AG04449 (cell line): ENCODE results near the gene ANKRD11.

Experiments used
- CTCF ChIA-PET: fragments of 350-600 bp; formaldehyde crosslinking; extraction: SDS; loops from one replicate; lab custom pipeline; 2021; ENCODE audit warnings: antibody characterized with exemption; lab: Yijun Ruan, JAX
- POLR2A ChIA-PET: fragments of 400-600, 350-600 bp; formaldehyde crosslinking; extraction: SDS; loops from one replicate; lab custom pipeline; 2020; ENCODE audit warnings: antibody characterized with exemption, inconsistent platforms; lab: Yijun Ruan, JAX
- DNase-seq: peaks from one replicate; pipeline ENCODE4 v3.0.0-alpha.2; 2010; ENCODE audit warnings: low read depth, low spot score
- H3K4me3 ChIP-seq: 2 replicates; pipeline ENCODE4 v1.5.1; 2011; ENCODE audit warnings: low read depth, mild to moderate bottlenecking, control low read depth, low read length
- TF ChIP-seq, protein P1 (sequence below): IDR thresholded peaks from one replicate; pipeline ENCODE4 v1.5.1; 2011; ENCODE audit warnings: mild to moderate bottlenecking, moderate library complexity, low read length, control low read depth, inconsistent platforms; ENCODE audit not compliant: insufficient read depth; ENCODE audit errors: missing control alignments

ANKRD11 gene

DNA sequence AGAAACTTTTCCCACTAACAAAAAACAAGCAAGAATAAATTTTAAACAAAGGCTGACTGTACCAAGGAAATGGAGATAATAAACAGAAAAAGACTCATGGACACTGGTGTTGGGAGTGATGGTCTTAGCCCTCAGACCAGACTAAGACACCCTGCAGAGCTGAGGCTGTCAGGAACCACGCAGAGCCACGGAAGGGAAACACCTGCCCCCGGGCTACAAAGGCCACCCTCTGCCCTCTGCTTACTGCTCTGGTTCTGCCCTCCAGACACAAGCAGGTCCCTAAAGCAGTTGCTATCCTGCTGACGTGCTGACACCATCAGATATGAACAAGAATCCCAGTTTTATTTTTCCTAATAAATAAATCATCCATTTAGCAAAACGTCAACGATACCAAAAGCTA lies 80.0 kb downstream of the ANKRD11 start:
- TF ChIP-seq, protein P1, sequence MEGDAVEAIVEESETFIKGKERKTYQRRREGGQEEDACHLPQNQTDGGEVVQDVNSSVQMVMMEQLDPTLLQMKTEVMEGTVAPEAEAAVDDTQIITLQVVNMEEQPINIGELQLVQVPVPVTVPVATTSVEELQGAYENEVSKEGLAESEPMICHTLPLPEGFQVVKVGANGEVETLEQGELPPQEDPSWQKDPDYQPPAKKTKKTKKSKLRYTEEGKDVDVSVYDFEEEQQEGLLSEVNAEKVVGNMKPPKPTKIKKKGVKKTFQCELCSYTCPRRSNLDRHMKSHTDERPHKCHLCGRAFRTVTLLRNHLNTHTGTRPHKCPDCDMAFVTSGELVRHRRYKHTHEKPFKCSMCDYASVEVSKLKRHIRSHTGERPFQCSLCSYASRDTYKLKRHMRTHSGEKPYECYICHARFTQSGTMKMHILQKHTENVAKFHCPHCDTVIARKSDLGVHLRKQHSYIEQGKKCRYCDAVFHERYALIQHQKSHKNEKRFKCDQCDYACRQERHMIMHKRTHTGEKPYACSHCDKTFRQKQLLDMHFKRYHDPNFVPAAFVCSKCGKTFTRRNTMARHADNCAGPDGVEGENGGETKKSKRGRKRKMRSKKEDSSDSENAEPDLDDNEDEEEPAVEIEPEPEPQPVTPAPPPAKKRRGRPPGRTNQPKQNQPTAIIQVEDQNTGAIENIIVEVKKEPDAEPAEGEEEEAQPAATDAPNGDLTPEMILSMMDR, result no peak
- POLR2A ChIA-PET, result interaction anchor here (0.6 to 1.1 kb wide), 2 partner anchors 57 to 76 kb away, joined by 3 read pairs; no protein-coding TSS in a partner anchor
- DNase-seq, result no peak
- CTCF ChIA-PET, result interaction anchor here (1.0 to 1.5 kb wide), 5 partner anchors 10 to 64 kb away, joined by 3 to 7 read pairs (median 3); no protein-coding TSS in a partner anchor
- H3K4me3 ChIP-seq, result no peak overlapping the region

DNA sequence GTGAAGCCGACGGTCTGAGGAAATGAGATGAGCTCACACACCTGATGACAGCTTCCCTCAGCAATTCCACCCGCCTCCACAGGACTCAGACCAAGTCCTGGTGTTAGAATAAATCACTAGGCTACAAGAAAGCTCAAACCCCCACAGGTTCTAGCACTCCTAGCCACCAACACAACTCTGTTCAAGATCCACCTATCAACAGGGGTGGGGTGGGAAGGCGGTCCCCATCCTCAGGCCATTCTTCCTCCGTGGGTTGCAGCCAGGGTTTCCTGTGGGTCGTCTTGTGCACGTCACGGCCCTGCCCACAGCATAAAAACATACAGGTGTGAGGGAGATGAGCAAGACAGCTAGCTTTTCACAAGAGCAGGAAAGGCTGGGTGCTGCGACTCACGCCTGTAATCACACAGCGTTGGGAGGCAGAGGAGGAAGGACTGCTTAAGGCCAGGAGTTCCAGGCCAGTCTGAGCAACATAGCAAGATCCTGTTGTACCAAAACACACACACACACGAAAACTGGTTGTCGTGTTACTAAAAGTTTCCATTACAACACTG lies 81.1 kb downstream of the ANKRD11 start:
- CTCF ChIA-PET, result interaction anchor here (1.0 kb wide), 1 partner anchor 11 kb away, joined by 3 read pairs; no protein-coding TSS in a partner anchor
- no peak overlapping the region for H3K4me3 ChIP-seq
- TF ChIP-seq, protein P1, result no peak
- POLR2A ChIA-PET, result interaction anchor here (0.6 kb wide), 1 partner anchor 21 kb away, joined by 3 read pairs; no protein-coding TSS in a partner anchor
- DNase-seq, result no peak

DNA sequence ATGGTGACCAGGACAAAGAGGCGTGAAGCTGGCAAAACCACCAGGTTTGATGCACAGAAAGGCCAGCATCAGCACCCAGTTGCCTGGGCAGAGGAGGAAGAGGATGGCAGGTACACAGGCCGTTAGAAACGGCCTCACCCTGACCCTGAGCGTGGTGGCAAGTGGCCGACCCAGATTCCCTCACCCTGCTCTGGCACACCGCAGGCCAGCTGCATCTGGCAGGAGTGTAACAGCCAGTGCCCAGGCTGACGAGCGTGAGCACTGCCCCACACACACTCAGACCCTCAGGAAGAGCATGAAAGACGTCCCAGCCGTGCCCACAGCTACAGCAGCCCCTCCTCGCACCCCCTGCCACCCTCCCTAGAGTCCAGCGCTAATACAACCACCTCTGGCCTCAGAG lies 82.0 kb downstream of the ANKRD11 start:
- TF ChIP-seq, protein P1, result no peak
- ChIA-PET CTCF (no interaction called here), POLR2A (no interaction called here)
- DNase-seq, result no peak
- H3K4me3 ChIP-seq, result no peak overlapping the region

DNA sequence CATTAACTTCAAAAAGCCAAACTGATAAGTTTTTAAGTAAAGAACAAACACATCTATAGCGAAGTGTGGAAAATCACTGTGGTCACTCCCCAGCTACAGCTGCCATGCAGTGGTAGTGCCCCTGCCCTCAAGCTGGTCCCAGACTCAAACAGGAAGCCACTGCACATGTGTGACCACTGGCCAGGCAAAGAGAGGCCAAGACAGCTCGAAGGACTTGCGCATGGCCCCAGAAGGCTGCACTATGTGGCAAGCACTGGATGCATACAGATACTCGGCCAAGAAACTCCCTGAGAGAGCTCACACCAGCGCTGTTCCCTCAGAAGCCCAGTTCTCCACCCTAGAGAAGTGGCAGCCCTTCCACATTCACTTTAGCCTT lies 82.4 kb downstream of the ANKRD11 start:
- ChIA-PET POLR2A (no interaction called here), CTCF (no interaction called here)
- TF ChIP-seq, protein P1, result no peak
- DNase-seq, result no peak
- H3K4me3 ChIP-seq, result no peak overlapping the region

DNA sequence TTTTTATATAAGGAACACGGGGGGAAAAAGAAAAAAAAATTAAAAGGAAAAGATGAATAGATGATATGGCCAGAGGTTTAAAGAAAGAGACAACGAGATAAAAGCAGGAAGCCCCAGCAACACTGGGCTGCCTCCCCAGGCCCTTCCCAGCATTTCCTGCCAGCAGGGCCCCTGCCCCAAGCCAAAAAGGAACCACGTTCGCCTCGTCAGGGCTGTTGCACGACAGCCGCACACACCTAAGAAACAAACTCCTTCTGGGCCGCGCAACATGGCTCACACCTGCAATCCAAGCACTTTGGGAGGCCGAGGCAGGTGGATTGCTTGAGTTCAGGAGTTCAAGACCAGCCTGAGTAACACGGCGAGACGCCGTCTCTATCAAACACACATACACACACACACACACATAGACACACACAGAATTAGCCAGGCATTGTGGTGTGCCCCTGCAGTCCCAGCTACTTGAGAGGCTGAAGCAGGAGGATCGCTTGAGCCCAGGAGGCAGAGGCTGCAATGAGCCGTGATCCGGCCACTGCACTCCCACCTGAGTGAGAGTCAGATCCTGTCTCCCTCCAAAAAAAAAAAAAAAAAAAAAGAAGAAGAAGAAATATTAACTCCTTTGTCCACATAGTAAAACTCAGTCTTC lies 83.0 kb downstream of the ANKRD11 start:
- TF ChIP-seq, protein P1, result no peak
- ChIA-PET POLR2A (no interaction called here), CTCF (no interaction called here)
- DNase-seq, result no peak
- H3K4me3 ChIP-seq, result no peak overlapping the region

DNA sequence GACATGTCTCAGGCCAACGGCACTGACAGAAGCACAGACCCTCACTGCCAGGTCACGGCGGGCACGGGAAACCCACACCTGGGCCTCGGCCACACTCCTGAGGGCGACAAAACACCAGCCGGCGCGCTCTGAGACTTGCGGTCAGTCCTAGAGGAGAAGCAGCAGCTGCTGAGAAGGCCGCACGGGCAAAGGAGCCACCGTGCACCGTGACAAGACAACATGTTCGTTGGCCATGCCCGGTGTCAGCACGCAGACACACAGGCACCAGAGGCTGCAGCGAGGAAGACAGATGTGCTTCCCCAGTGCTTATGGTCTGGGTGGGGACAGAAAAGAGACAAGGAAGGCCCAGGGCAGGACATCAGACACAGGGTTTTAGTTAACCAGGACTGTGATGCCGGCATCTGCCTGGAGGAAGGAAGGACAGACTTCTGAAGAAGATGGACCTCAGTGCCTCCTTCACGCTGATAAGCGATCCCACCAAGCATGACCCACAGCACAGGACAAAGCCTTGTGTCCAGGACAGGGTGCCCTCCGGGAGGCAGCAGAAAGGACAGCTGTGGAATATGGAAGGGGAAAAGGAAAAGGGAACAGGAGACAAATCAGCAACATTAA lies 84.0 kb downstream of the ANKRD11 start:
- DNase-seq, result no peak
- no peak overlapping the region for H3K4me3 ChIP-seq
- TF ChIP-seq, protein P1, result no peak
- ChIA-PET CTCF (no interaction called here), POLR2A (no interaction called here)
